HG02610 (cell line): Measurements from ENCODE around the gene ERN1.

Experiments used
- ATAC-seq: cut with Tn5 transposase; IDR thresholded peaks from one replicate; pipeline ENCODE4 v1.9.1; 2021; ENCODE audit warnings: mild to moderate bottlenecking, moderate library complexity; ENCODE audit not compliant: unreplicated experiment

The ERN1 gene

GRCh38 chr17:64038331-64039105, 91.4 kb downstream of the ERN1 start:
- ATAC-seq, result no peak

GRCh38 chr17:64037802-64038201, 92.1 kb downstream of the ERN1 start:
- no peak for ATAC-seq

GRCh38 chr17:64037180-64037579, 92.8 kb downstream of the ERN1 start:
- ATAC-seq, result no peak

GRCh38 chr17:64036198-64036922, 93.6 kb downstream of the ERN1 start:
- ATAC-seq, result no peak

- ATAC-seq, result no peak
These were observed 97.9 kb downstream of the ERN1 start for GRCh38 chr17:64032081-64032480.

GRCh38 chr17:64028874-64029464, 101.0 kb downstream of the ERN1 start:
- no peak for ATAC-seq

GRCh38 chr17:64025732-64026294, 104.1 kb downstream of the ERN1 start:
- ATAC-seq, result peak; percentile 78

GRCh38 chr17:64024781-64025731, 104.9 kb downstream of the ERN1 start:
- ATAC-seq, result no peak

GRCh38 chr17:64024215-64024654, 105.7 kb downstream of the ERN1 start:
- no peak for ATAC-seq

- ATAC-seq, result no peak
These were observed 107.3 kb downstream of the ERN1 start for GRCh38 chr17:64022611-64023063.

- ATAC-seq, result peak; percentile 54
These were observed 109.7 kb downstream of the ERN1 start, which contains the start of gene ICAM2 for GRCh38 chr17:64020056-64020766. ICAM2 (minus strand) TSS chr17:64020633; CDS start chr17:64006691, 13,942 bp downstream.

GRCh38 chr17:64019551-64019961, 110.4 kb downstream of the ERN1 start:
- peak; percentile 12 for ATAC-seq

- ATAC-seq, result no peak
These were observed 112.5 kb downstream of the ERN1 start for GRCh38 chr17:64017381-64017980.

- ATAC-seq, result no peak
These were observed 113.0 kb downstream of the ERN1 start for GRCh38 chr17:64016974-64017373.

GRCh38 chr17:64016231-64016784, 113.6 kb downstream of the ERN1 start:
- no peak for ATAC-seq

GRCh38 chr17:64015447-64015846, 114.5 kb downstream of the ERN1 start:
- ATAC-seq, result no peak

GRCh38 chr17:64009571-64010402, 120.2 kb downstream of the ERN1 start:
- ATAC-seq, result no peak

- ATAC-seq, result no peak
These were observed 121.1 kb downstream of the ERN1 start for GRCh38 chr17:64008830-64009229.
